GM18519 (cell line): ENCODE data around the gene NFATC2.

Experiments
- ATAC-seq: cut with Tn5 transposase; IDR thresholded peaks from one replicate; pipeline ENCODE4 v1.9.1; 2021; ENCODE audit warnings: mild to moderate bottlenecking, moderate library complexity; ENCODE audit not compliant: unreplicated experiment, low FRiP score

The NFATC2 gene

DNA sequence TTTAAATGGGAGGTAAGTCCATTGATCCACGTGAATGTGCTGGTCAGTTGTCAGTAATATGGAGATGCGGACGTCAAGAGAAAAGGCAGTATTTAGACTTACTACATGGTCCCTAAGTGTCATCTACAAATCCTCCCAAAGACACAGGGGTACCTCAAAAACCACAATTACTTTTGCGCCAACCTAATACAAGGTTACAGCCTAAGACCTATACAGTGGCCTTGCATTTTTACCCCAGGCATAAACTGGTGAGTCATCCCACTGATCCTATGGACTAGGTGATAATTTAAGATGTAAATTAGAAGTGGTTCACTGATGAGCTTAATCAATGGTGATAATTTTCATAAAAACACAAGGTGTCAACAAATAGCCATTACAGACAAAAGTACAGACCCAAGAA, 141.0 kb downstream of the NFATC2 start:
- no peak for ATAC-seq

- peak; percentile 51 for ATAC-seq
These were observed 142.2 kb downstream of the NFATC2 start for GRCh38 chr20:51400051-51400926.

GRCh38 chr20:51399006-51399890, 143.3 kb downstream of the NFATC2 start:
- no peak for ATAC-seq

DNA sequence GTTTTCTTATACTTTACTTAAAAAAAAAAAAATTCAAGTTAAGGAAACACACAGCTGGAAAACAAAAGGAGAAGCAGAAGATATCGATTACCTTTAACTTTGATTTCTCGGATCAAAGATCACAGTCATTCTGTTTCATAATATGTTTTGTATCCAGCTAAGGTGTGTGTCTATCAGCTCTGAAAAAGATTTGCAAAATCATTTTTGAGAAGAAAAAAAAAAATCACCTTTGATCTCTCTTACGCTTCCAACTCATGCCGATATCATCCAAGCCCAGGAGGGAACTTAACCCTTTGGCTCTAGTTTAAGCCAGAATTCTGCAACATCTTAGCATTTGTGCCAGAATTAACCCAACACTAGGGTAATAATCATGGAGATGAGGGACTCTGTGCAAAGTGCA, 144.0 kb downstream of the NFATC2 start:
- ATAC-seq: no peak

DNA sequence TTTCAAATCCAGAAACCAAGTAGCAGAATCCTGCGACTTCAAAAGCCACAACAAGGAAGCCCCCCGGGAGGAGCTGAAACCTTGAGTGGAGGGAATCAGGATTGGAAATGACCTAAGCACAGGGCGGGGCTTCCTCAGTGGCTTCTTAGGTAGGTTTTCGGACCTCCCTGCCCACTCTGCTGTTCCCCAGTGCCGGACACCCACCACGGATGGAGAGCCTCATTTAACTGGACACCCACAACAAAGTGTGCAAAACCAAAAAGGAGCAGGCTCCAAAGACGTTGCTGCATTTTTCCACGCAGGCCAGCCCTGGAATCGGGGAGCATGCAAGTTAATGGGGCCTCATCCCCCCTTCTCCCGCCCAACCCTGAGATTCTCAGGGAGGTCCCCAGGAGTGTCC, 144.4 kb downstream of the NFATC2 start:
- no peak for ATAC-seq

DNA sequence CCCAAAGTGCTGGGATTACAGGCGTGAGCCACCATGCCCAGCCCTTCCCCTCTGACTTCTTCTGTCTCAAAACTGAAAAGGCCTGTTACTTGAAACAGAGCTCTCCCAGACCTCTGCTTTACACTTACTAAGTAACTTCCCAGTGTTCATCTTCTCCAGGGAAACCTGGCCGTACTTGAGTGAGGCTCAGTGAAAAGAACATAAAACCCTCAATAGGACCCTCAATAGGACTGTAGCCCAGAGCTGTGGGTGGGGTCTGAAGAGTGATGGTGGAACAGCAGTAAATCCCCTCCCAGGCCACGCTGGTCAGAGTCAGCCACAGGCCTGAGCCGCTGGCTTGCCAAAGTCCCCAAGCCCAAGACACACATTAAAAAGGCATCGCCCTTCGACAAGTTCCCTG, 145.4 kb downstream of the NFATC2 start:
- no peak for ATAC-seq

DNA sequence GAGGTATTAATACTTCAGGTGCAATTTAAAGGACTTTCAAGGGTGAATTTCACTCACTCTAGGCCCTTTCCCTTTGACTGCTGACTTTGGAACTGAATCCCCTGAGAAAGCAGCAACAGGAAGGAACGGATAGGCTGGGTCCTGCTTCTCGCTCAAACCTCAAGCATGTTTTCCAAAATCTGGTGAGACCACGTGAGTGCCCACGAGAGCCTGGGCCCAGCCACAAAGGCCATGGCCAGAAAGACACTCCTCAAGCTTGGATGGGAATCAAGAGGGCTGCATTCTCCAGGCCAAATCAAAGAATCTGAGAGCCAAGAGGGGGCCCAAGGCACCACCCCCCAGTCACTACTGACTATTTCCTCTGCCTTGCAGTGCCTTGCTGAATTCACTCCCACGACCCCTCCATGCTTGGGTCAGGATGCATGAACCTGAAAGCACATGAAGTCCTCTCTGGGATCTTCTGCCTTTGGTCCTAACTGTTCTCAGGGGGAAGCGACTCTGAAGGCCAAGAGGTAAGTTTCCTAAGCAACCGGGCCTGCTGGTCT, 146.1 kb downstream of the NFATC2 start:
- ATAC-seq: no peak

DNA sequence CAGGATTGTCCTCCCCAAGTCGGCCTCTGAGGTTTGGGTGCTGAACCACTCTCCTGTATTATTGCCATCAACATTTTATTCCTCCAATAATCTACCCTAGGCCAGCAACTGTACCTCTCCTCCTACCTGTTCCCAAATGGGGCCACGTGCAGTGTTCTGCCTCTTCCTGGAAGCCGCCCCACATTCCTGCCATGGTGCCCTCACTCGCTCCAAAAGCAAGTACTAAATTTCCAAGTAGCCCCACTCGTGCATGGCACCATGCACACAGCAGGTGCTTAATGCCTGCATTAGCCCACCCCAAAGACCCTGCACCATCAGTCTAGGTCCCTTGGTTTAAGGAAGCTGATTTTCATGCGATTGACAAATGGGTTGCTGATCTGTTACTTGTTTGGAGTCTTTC, 147.8 kb downstream of the NFATC2 start:
- no peak for ATAC-seq

GRCh38 chr20:51393571-51393970, 148.9 kb downstream of the NFATC2 start:
- no peak for ATAC-seq

DNA sequence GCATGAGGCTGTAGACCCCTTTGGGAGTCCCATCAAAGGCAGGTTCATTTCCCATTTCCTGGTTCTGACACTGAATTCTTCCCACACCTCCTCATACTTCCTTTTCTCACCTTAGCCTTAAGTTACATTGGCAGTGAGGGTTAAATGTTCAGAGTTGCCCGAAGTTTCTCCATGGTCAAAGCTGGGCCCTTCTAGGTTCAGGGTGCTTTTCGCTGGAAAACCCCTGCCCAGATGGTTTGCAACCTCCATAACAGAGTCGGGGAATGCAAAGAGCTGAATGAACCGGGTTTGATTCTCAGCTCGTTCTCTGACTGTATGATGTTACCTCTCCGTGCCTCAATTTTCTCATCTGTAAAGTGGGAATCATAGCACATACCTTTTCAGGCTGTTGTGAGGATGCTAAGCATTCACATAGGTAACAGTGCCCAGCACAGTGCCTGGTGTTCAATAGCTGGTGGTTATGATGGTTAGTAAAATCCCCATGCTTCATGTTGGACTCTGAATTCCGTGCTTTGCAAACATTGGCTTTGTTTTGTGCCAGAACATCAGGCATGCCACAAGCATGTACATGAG, 149.8 kb downstream of the NFATC2 start:
- no peak for ATAC-seq

- no peak for ATAC-seq
These were observed 150.6 kb downstream of the NFATC2 start for GRCh38 chr20:51391926-51392325.

DNA sequence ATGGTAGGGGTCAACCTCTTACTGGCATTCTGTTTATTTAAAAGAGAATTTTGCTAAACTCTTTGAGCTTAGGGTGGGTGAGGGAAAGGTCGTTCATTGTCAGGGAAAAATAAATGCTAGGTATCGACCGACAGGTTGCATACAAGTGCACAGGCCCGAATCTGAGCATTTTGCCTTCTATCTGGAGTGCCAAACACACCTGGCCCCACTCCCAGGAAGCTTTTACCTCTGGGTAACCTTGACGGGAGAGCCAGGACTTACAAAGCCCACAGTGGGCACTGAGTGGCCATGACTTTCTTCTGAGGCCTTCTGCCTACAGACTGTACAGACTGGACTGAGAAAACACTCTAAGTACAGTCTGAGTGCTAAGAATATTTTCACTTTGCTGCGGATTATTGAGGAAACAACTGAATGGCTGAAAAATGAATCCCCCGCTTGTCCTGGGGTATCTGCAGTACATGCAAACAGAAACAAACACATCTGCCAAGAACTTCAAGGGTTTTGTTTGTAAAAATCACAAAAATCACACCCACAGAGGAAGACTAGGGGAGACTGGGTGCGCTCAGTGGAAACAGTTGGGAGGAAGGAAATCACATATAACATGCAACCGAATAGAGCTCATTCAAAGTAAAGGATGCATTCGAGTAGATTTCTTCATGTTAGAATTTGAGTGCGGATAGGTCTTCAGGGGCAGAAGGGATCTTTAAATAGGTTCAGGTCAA, 152.8 kb downstream of the NFATC2 start:
- no peak for ATAC-seq

DNA sequence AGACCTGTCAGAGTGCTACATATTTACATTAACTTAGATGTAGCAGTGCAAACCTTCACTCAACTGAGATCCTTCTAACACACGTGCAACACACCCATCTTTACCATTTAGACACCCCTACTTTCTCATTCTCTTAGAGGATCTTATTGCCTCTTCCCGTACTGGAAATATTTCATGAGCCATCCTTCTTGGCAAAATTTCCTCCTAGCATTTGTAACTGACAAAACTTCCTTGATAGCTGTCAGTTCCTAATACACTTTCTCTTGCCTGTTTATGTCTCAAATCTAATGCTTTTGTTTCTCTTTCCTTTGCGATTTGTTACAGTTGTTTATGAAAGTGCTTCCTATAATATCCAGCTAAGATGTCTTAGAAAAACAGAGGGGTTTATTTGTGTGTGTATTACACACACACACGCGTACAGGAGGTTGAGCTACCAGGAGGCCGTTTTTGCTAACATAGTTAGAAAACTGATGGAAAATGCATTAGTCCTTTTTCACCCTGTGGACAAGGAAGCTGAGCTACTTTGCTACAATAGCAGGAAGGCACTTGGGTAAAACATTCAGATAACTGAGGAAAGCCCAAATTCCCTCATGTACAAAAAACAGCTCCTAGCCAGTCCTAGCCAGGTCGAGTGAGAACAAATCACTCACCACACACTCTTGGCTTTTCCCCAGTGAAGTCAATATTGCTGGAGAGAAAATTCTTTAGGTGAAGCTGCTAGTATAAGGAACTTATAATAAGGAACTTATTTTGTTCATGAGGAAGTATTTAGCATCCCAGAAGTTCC, 153.6 kb downstream of the NFATC2 start:
- ATAC-seq: no peak

- no peak for ATAC-seq
These were observed 154.3 kb downstream of the NFATC2 start for GRCh38 chr20:51388227-51388626.

- ATAC-seq: no peak
These were observed 155.2 kb downstream of the NFATC2 start for GRCh38 chr20:51387125-51387875.

GRCh38 chr20:51386586-51386985, 155.9 kb downstream of the NFATC2 start:
- ATAC-seq: no peak

DNA sequence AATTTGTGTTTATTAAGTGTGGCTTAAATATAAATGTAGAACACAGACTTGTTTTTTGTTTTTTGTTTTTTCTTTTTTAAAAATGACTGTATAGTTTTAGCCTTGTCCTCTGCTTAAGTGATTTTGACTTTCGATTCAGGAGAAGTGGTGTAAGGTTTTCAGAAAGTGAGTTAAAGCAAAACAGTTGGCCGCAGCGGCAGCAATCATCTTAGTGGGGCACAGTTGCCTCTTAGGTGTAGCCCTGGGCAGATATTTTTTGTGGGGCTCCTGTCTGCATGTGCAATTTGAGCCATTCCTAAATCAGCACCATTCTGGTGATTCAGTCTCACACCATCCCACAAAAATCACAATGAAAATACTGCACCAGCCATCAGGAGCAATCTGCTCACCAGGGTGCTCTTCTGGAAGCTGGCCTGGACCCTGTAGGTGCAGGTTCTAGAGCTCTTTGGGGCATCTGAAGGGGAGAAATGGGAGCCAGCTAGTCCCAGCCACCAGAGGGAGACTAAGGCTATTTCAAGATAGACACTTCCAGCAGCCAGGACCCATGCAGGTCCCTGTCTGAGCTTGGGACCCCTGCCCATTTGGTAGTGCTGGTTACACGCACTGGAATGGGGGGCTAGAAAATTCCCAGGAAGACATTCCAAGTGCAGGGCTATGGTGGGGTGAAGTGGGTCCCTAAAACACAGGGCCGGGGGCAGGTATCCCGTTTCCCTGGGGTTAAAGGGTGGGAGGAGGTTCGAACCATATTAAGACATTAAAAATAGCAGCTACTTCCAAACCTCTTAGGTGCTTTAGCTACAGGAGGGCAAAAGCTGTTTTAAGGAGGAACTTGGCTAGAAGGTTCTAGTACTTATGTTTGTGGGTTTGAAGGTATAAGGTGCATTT, 156.6 kb downstream of the NFATC2 start:
- no peak for ATAC-seq

GRCh38 chr20:51384875-51385274, 157.6 kb downstream of the NFATC2 start:
- ATAC-seq: no peak
